ENCODE results near the gene KIAA1671.

DNA sequence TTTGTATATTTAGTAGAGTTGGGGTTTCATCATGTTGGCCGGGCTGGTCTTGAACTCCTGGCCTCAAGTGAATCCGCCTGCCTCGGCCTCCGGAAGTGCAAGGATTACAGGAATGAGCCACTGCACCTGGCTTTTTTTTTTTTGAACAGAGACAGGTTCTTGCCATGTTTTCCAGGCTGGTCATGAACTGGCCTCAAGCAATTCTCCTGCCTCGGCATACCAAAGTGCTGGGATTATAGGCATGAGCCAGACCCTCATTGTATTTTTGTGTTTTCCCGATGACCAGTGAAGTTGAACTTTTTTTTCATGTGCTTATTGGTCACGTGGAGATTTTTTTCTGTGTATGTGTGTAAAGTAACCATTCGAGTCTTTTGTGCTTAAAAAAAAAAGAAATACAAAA, 48.2 kb downstream of the KIAA1671 start:
- TF ChIP-seq TAF1 (IDR thresholded peaks at IDR 0.05; ENCODE audit: borderline replicate concordance, insufficient read depth, low read length) (no peak), POLR2AphosphoS5 (IDR thresholded peaks at IDR 0.05; ENCODE audit: low read depth, low read length) (no peak), SIN3A (IDR thresholded peaks at IDR 0.05; ENCODE audit: borderline replicate concordance, insufficient read depth, low read length) (no peak), REST (IDR thresholded peaks at IDR 0.05; ENCODE audit: insufficient read depth in 1 of 2, low read depth in 2 of 2, low read length in 2 of 2) (no peak), FOXP2 (optimal IDR thresholded peaks at IDR 0.05; ENCODE audit: borderline replicate concordance, extremely low read depth, extremely low read length, insufficient read depth) (no peak)

Data from PFSK-1 (cell line).